GM18868 (cell line): ENCODE measurements around the gene A4GNT.
"Not testable (repeated sequence)": the region's sequence is repeated elsewhere in the genome, so short reads cannot be mapped to it uniquely, and the experiment has no call there.

Experiments used
- ATAC-seq: cut with Tn5 transposase; IDR thresholded peaks from one replicate; pipeline ENCODE4 v1.9.1; 2021; ENCODE audit warnings: mild to moderate bottlenecking, moderate library complexity; ENCODE audit not compliant: unreplicated experiment

The A4GNT gene

DNA sequence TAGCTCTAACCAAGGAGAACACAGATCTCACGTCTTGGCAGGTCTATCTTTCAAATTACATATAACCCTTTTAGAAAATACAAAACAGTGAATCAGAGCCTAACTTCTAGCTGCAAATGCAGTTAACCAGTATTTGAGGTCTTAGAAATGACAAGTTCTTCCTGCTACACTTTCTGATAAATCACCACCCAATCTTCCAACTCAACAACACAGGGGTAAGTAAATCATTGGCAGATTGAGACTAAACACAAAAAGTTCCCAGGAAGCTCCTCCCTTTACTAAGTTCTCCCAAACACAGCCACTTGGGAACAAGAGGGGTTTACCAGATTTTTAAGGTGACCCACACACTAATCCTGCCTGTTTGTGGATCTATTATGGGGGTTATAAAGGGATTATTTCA is at the start of gene A4GNT:
A4GNT (minus strand) TSS at position 152 of the 400 bp plus-strand sequence. CDS start 1,134 bp downstream, outside the sequence.
- no peak for ATAC-seq

DNA sequence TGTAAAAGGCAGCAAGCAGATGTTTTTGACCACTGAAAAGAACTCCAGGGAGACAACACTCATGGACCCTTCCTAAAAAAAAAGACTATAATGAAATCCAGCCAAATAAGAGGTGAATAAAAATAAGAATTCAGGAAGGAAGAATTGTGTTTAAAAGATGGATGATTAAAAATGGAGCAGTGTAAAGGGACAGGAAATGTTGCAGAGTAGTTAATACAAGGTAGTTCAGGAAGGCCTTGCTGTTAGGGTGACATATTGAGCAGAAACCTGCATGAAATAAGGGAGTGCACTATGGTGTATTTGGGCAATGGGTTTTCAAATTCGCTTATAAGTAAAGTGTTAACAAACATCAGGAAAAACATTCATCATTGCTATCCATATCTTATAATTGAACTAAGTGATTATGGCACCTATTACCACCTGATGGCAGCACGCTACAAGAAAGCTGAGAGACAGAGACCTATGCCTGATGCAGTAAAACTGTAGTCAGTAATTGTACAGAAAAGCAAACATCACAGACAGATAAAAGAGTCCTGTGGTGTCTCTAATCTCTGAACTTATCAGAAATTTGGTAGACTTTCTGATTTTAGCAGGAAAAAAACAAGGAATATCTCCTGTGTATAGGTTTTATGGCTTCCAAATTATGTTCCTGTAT is 48.3 kb upstream of the A4GNT start:
- no peak for ATAC-seq

DNA sequence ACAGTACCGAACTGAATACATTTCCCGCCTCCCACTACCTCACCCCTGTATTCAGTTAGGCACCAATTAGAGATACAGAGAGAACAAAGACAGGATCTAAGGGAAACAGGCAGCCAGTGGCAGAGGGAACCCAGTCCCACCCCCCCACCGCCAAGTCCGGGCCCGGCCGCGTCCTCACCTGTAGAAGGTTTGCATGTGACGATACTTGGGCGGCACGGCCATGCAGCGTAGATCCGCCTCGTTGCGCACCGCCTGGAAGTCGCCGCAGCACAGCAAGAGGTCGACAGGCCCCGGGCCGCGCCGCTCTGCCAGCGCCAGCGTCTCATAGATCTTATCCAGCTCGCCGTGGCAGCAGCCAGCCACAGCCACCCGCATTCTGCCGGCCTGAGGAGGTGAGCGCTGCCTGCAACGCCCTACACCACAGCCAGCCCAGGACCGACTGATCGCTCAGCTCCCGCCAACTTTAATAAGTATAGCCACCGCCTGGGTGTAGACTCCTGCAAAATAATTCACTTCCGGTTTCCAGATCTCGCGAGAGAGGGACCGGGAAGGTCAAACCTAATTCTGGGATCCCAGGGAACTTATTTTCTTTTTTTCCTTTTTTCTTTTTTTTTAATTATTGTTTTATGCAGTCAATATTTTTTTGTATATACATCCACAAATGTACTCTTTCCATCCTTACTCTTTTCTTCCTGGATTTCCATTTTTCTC is 42.4 kb upstream of the A4GNT start, which contains the start of gene DBR1:
DBR1 (minus strand) TSS at position 501 of the 711 bp plus-strand sequence; CDS start at position 375, 126 bp downstream.
- ATAC-seq: peak; percentile 90

DNA sequence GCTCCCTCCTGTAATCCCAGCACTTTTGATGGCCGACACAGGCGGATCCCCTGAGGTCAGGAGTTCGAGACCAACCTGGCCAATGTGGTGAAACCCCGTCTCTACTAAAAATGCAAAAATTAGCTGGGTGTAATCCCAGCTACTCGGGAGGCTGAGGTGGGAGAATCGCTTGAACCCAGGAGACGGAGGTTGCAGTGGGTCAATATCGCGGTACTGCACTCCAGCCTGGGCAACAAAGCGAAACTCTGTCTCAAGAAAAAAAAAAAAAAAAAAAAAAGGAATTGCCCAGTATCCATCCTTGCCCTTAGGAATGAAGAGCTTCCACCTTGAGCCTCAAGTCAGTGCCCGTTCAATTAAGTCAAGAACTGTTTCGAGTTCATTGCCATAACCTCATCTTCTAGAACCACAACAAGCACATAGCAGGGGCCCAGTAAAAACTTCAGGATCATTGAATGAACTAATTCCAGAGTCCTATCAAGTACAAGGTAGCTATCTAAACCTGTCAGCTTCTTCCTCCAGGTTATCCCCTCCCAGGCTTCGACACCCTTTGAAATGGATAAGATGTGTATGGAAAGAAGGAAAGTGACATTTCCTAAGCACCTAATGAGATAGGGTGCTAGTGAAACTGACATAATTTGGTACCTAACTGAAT is 41.7 kb upstream of the A4GNT start:
- no peak for ATAC-seq

DNA sequence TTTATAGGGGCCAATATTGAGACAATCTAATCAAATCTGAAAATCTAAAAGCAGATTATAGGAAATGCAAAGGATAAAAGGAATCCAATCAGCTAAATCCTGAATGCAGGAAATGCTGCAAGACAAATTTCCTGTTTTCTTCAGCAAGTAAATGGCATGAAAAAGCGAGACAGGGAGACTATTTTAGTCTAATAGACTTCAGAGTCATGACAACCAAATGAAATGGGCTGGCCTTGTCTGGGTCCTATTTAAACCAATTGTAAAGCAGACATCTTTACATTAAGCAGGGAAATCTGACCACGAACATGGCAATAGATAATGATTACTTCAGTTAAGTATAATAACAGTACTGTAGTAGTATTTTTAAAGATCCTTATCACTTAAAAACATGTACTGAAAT is 40.4 kb upstream of the A4GNT start:
- no peak for ATAC-seq

DNA sequence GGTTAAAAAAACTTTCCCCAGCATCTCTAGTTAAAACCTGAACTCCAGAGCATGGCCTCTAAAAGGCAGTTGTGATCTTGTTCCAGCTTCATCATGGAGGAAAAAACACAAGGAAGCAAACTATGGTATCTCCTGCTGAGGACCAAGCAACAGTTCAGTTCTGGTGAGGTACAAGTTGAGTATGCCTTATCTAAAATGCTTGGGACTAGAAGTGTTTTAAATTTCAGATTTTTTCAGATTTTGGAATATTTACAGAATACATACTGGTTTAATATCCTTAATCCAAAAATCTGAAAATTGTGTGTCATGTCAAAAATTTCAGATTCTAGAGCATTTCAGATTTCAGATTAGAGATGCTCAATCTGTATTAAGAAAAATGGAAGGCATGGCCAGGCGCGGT is 32.9 kb upstream of the A4GNT start:
- no peak for ATAC-seq

DNA sequence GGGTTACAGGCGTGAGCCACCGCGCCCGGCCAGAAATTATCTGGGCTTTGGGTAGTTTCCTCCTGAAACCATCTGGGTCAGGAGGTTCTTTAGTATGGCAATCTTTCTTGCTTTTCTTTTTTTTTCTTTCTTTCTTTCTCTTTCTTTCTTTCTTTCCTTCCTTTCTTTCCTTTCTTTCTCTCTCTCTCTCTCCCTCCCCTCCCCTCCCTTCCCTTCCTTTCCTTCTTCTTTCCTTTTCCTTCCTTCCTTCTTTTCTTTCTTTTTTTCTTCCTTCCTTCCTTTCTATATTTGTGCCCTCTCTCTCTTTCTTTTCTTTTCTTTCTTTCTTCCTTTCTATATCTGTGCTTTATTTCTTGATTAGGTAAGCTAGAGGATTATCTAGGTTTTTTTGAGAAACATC is 25.6 kb upstream of the A4GNT start:
- ATAC-seq: no peak

DNA sequence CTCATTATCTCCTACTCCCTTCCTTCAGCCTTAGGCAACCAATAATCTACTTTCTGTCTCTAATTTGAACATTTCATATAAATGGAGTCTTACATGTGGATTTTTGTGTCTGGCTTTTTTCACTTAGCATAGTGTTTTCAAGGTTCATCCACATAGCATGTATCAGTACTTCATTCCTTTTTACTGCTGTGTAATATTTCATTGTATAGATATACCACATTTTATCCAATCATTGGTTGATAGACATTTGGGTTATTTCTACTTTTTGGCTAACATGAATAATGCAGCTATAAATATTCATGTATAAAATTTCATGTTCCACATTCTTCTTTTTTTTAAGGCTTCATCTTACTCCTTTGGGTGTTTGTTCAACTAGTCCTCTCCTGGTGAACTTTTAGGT is 22.3 kb upstream of the A4GNT start:
- no peak for ATAC-seq

DNA sequence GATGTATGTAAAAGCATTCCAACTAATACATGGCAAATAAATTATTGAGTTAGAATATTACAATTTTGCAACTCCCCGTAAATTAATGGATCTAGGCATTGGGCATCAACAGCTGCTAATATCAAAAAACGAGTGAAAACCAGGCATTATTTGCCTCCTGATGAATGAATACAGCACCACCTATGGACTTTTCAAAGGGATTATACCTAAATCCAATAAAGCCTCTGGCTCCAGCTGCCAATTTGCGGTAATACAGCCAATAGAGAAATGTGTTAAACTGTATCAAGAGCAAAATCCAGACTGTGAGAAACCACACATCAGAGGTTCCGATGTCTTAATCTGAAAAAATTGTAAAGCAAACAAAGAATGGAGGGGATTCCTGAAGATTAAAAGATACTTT is 16.3 kb upstream of the A4GNT start:
- no peak for ATAC-seq

DNA sequence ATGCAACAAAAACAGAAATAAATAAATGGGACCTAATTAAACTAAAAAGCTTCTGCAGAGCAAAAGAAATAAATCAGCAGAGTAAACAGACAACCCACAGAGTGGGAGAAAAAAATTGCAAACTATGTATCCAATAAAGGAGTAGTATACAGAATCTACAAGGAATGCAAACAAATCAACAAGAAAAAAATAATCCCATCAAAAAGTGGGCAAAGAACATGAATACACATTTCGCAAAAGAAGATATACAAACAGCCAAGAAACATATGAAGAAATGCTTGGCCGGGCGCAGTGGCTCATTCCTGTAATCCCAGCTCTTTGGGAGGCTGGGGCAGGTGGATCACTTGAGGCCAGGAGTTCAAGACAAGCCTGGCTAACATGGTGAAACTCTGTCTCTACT is 10.0 kb upstream of the A4GNT start:
- not testable (repeated sequence) for ATAC-seq

DNA sequence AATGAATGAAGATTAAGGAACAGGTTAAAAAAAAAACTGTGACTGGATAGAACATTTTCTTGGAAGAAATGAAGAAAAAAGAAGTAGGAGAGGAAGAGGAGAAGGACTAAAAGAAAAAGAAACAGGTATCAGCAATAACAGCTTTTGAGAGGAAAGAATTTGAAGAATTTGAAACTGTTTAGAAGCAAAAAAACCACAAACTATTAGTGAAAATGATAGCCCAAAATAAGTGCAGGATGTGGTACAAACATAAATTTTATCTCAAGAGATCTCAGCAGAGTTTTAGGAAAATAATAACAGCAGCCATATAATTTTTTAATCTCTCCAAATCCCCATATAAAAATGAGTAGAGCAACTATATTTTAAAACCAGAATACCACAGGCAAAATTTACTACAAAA is 8.8 kb upstream of the A4GNT start:
- ATAC-seq: no peak

DNA sequence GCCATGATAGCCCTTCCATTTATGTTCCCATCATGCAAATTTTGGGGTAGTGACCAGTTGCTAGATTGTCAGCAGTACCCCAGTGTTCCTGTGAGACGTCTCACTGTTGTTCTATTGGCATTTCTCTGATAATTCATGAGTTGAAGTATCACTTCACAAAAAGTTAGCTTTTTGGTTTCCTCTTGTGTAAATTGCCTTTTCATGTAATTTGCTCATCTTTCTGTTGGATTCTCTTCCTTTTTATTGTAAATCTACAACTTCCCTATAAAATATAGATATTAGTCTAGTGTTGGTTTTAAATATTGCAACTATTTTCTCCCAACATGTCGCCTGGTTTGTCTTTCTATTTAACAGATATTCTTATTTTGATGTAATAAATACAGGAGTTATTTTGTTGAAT is 7.5 kb upstream of the A4GNT start:
- no peak for ATAC-seq

DNA sequence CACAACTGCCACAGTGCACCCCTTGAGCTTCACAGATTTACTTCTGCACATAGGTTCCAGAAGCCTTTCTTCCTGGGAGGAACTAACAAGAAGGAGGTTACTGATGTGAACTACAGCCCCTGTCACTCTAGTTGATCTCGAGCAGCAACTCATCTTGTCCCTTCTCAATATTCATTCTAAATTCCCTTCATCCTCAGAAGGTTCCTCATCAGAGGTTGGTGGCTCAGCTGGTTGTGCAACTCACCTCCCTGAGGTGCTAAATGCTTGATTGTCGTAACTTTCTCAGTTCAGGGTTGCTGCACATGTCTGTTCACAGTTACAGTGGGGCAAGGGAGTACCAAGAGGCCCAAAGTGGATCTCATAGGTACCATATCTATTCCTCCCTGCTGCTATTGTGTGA is 5.7 kb upstream of the A4GNT start:
- ATAC-seq: no peak

DNA sequence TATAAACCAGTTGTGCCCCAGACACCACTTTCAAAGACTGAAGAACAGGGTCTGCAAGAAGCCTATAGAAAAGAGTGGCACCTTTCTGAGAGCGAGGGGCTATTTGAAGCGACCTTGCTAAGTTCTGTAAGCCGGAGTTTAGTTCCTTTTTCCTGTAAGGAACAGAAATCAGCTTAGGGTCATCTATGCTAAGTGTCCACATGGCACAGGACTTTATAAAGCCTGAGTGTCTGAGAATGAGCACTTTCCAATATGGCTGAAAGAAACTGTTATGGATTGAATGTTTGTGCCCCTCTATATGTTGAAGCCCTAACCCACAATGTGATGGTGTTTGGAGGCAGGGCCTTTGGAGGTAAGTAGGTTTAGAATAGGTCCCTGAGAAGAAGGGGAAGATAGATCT is 4.0 kb upstream of the A4GNT start:
- ATAC-seq: no peak

DNA sequence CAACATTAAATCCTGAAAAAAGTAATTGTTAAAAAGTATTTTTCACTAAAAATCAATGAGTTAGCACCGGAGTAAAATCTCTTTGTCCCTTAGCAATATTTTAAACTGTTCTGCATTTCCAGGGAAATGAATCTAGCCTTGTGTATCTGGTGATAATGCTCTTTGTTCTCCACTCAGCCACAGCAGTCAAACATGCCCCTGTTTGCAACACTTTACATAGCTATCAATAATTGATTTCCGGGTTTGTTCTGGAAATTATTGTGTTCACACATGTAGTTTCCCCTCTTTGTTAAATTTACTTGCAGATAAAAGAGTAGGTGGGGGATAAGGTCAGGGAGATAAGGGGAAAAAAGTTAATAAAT is 3.6 kb upstream of the A4GNT start:
- ATAC-seq: no peak

DNA sequence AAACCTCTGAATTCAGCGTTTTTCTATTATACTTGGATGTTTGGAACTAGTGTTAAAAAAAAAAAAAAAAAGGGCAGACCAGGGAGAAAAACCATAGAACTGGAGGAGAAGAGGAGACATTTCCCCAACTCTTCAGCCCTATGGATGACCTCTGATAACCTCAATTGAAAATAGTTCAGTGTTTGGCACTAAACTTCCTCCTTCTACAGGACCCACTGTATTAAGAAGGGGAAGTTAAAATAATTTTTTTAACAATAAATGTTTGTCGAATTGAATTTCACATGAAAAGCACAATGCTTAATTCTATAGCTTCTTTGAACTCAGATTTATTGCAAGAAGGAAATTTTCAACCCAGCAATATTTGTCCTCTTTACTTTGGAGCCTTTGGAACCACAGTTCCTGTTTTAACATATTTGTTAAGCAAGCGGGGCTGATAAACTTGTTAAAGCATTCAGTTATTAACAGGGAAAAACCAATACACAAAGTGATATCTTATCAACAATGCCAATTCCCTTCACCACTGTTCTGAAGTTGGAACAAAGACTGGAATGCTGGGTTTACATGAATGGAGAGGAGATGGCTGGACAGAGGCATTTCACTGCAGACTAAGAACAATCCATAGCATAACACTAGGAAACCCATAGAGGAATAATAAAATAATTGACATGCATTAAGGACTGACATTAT is 3.1 kb upstream of the A4GNT start:
- ATAC-seq: no peak

DNA sequence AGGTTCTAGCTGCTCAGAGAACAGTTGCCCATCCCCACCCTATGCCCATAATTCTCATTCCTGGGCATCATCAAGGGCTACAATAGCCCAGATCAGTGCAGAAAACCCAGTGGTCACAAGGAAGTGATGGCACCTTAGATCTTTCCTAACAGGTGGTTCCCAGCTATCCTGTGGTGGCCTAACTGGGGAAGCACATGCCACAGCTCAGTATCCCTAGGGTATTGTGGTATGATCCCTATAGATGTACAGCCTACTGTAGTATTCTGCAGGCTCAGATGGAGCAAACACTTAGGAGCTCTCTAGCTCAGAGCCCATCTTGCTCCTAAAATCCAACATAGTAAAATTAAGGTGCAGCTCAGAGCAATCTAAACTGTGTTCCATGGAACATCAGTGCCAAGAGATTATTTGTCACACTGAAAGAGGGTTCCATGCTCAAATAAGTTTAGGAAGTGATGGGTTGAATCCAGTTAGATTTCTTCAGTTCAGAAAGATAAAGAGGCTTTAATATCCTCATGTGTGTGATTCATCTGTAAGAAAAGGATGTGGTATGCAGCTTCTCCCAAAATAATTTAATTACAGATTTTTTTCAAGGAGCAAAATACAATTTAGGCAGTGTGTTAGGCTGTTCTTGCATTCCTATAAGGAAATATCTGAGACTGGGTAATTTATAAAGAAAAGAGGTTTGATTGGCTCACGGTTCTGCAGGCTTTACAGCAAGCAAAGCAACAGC is 4.4 kb downstream of the A4GNT start:
- ATAC-seq: no peak

DNA sequence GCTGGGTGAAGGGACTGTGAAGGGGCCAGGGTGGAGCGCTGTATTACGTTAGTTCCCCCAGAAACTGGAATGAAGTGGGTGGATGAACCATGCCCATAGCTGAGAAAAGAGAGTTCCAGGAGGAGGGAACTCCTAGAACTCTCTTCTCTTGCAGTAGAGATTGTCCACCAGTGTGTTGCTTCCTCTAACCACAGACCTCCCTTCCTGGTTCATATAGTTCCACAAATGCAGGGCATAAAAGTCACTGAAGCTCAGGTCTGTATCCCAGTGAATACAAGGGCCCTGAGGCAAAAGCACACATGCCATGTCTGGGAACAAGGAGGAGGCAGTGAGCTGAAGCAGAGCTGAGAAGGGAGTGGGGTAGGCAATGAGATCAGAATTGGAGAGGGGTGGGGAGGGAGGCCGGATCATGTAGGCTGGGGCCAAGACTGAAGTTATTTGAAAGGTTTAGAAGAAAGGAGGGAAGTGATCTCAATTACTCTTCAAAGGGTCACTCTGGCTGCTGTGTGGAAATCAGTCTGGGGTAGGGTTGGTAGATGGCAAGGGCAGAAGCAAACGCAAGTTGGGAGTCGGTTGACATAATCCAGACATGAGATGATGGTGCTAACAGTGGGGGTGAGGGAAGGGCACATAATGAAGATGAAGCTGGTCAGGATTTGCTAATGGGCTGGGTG is 6.5 kb downstream of the A4GNT start:
- no peak for ATAC-seq

DNA sequence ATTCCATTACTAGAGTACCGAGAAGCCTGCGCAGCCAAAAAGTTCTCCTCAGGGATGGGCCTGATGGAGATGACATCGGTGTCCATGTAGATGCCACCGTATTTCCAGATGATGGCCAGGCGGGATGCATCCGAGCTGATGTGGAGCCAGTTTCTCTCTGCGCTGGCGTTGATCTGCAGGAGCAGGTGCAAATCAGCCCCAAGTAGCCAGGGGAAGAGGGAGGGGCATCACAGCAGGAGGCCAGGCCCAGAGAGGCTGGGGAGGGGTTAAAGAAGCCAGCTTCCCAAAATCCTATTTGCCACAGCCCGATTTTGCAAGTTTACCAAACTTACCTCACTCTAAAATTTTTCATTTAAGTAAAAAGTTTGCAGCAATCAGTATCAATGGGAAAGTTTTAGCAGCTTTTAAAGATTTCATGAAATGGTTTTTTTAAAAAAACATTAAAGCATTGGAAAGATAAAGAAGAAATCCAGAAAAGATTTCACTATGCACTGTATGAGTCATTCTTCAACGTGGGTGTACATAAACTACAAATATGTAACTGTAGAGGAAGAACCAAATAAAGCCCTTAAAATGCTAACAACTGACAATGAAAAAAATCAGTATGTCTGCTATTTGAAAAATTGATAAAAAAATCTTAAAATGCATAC is 7.4 kb downstream of the A4GNT start:
- ATAC-seq: no peak

DNA sequence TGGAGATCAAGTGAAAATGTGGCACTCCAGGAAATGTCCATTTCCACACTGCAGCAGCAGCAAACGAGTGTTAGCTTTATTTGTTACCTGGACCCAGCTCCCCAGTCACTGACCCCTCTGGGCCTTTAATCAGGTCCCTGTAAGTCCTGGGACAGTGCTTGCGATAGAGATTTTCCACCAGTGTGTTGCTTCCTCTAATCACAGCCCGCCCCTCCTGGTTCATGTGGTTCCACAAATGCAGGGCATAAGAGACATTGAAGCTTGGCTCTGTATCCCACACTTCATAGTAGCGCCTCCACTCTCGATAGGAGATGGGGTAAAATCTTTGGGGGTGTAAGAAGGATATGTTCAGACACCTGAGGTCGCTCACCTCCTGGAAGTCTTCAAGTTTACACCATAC is 8.0 kb downstream of the A4GNT start:
- ATAC-seq: no peak
